WTC11 (cell line): Measurements from ENCODE around the gene FCMR.

Experiments used
- ATF2 ChIP-seq: sonication (generic); formaldehyde crosslinking; IDR thresholded peaks from 2 replicates; pipeline ENCODE4 v1.8.1; 2022; ENCODE audit warnings: low read depth, missing genetic modification reagents, borderline replicate concordance
- ATF6 ChIP-seq: sonication (generic); formaldehyde crosslinking; IDR thresholded peaks from 2 replicates; pipeline ENCODE4 v1.8.1; 2023; ENCODE audit warnings: mild to moderate bottlenecking, missing genetic modification reagents
- CTCF ChIP-seq: fragments of 200-600 bp; IDR thresholded peaks from 2 replicates; pipeline ENCODE4 v1.8.0; 2022; ENCODE audit warnings: antibody characterized with exemption
- JUN ChIP-seq: sonication (generic); formaldehyde crosslinking; IDR thresholded peaks from 2 replicates; pipeline ENCODE4 v1.8.0; 2023; ENCODE audit warnings: mild to moderate bottlenecking, missing genetic modification reagents
- MYBL2 ChIP-seq: sonication (generic); formaldehyde crosslinking; IDR thresholded peaks from 2 replicates; pipeline ENCODE4 v1.8.1; 2023; ENCODE audit warnings: mild to moderate bottlenecking, moderate library complexity, missing genetic modification reagents
- SMAD3 ChIP-seq: sonication (generic); formaldehyde crosslinking; IDR thresholded peaks from 2 replicates; pipeline ENCODE4 v1.8.0; 2022; ENCODE audit warnings: missing genetic modification reagents, mild to moderate bottlenecking, borderline replicate concordance
- ZNF121 ChIP-seq: sonication (generic); formaldehyde crosslinking; IDR thresholded peaks from 2 replicates; pipeline ENCODE4 v1.8.0; 2023; ENCODE audit warnings: missing genetic modification reagents
- TF ChIP-seq, protein P1 (sequence below): sonication (generic); formaldehyde crosslinking; IDR thresholded peaks from 2 replicates; pipeline ENCODE4 v1.8.1; 2022; ENCODE audit warnings: low read depth, mild to moderate bottlenecking, moderate library complexity, missing genetic modification reagents, borderline replicate concordance
- TF ChIP-seq, protein P2 (sequence below): sonication (generic); formaldehyde crosslinking; IDR thresholded peaks from 2 replicates; pipeline ENCODE4 v1.8.0; 2023; ENCODE audit warnings: mild to moderate bottlenecking, missing genetic modification reagents
- TF ChIP-seq, protein P3 (sequence below): sonication (generic); formaldehyde crosslinking; conservative IDR thresholded peaks from 2 replicates; pipeline ENCODE4 v1.8.1; 2022; ENCODE audit warnings: mild to moderate bottlenecking, missing genetic modification reagents

- TF ChIP-seq MYBL2 (CRISPR knock-in tag) (no peak), CTCF (no peak), ATF2 (CRISPR knock-in tag) (no peak), SMAD3 (CRISPR knock-in tag) (no peak), ATF6 (CRISPR knock-in tag) (no peak), JUN (no peak), ZNF121 (CRISPR knock-in tag) (no peak)
- TF ChIP-seq, protein P1, sequence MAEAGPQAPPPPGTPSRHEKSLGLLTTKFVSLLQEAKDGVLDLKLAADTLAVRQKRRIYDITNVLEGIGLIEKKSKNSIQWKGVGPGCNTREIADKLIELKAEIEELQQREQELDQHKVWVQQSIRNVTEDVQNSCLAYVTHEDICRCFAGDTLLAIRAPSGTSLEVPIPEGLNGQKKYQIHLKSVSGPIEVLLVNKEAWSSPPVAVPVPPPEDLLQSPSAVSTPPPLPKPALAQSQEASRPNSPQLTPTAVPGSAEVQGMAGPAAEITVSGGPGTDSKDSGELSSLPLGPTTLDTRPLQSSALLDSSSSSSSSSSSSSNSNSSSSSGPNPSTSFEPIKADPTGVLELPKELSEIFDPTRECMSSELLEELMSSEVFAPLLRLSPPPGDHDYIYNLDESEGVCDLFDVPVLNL (CRISPR knock-in tag), result no peak
- TF ChIP-seq, protein P2, sequence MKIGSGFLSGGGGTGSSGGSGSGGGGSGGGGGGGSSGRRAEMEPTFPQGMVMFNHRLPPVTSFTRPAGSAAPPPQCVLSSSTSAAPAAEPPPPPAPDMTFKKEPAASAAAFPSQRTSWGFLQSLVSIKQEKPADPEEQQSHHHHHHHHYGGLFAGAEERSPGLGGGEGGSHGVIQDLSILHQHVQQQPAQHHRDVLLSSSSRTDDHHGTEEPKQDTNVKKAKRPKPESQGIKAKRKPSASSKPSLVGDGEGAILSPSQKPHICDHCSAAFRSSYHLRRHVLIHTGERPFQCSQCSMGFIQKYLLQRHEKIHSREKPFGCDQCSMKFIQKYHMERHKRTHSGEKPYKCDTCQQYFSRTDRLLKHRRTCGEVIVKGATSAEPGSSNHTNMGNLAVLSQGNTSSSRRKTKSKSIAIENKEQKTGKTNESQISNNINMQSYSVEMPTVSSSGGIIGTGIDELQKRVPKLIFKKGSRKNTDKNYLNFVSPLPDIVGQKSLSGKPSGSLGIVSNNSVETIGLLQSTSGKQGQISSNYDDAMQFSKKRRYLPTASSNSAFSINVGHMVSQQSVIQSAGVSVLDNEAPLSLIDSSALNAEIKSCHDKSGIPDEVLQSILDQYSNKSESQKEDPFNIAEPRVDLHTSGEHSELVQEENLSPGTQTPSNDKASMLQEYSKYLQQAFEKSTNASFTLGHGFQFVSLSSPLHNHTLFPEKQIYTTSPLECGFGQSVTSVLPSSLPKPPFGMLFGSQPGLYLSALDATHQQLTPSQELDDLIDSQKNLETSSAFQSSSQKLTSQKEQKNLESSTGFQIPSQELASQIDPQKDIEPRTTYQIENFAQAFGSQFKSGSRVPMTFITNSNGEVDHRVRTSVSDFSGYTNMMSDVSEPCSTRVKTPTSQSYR, result no peak
- TF ChIP-seq, protein P3, sequence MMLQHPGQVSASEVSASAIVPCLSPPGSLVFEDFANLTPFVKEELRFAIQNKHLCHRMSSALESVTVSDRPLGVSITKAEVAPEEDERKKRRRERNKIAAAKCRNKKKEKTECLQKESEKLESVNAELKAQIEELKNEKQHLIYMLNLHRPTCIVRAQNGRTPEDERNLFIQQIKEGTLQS (CRISPR knock-in tag), result no peak
Observed at GRCh38 chr1:206940588-206940936, 18.8 kb upstream of the FCMR start.
